Esophagus muscularis mucosa (tissue), 4 donors: ENCODE results near the gene ZFHX3. TPM values are rescaled to one million over a fixed set of nuclear protein-coding genes. Genes with fewer than 3 reads are reported as not detected.

Experiments used
- DNase-seq: peaks from one replicate; pipeline ENCODE4 v3.0.0-alpha.2; 2017; ENCODE audit errors: extremely low spot score
- H3K27ac ChIP-seq, 4 donors: fragments of 200-600 bp; sonication (generic); replicated peaks in 1 of 4; 1 replicate in 3 of 4; 2 replicates in 1 of 4; pipeline ENCODE4 v1.5.1; 2016 to 2019; ENCODE audit warnings: mild to moderate bottlenecking in 1 of 4
- H3K27me3 ChIP-seq, 4 donors: fragments of 200-600 bp; sonication (generic); one replicate each; pipeline versions ENCODE4 v1.5.1 to v1.6.0; 2016 to 2019
- H3K36me3 ChIP-seq, 4 donors: fragments of 200-600 bp; sonication (generic); one replicate each; pipeline ENCODE4 v1.5.1; 2016 to 2019
- H3K4me1 ChIP-seq, 4 donors: fragments of 200-600 bp; sonication (generic); one replicate each; pipeline ENCODE4 v1.5.1; 2016 to 2019
- H3K4me3 ChIP-seq, 4 donors: fragments of 200-600 bp; sonication (generic); 1 replicate in 2 of 4; 2 replicates in 2 of 4; pipeline ENCODE4 v1.5.1; 2016 to 2019; ENCODE audit warnings: mild to moderate bottlenecking in 4 of 4, moderate library complexity in 1 of 4
- H3K9me3 ChIP-seq, 4 donors: fragments of 200-600 bp; sonication (generic); 1 replicate in 3 of 4; 2 replicates in 1 of 4; pipeline ENCODE4 v1.5.1; 2016 to 2019
- CTCF ChIP-seq, 3 experiments: fragments of 200-600 bp in 2 of 3; fragments of 450-650 bp in 1 of 3; sonication (generic) in 2 of 3; IDR thresholded peaks; one replicate each; pipeline ENCODE4 v1.5.1; 2017 to 2019; ENCODE audit warnings: antibody characterized with exemption in 3 of 3, mild to moderate bottlenecking in 2 of 3, moderate library complexity in 1 of 3
- EP300 ChIP-seq: sonication (generic); formaldehyde crosslinking; IDR thresholded peaks from one replicate; pipeline ENCODE4 v1.6.1; 2017; ENCODE audit warnings: antibody characterized with exemption
- POLR2A ChIP-seq: fragments of 450-650 bp; IDR thresholded peaks from one replicate; pipeline ENCODE4 v1.6.1; 2017; ENCODE audit warnings: antibody characterized with exemption, moderate library complexity, mild to moderate bottlenecking, low read depth
- POLR2AphosphoS5 ChIP-seq, 2 donors: sonication (generic); formaldehyde crosslinking; IDR thresholded peaks; one replicate each; pipeline ENCODE4 v1.6.1; 2017; ENCODE audit warnings: antibody characterized with exemption in 2 of 2
- WGBS: methylation state at CpG from one replicate; pipeline ENCODE4 v1.1.5; 2018; 5-methylcytosine and 5-hydroxymethylcytosine counted together
- intact Hi-C: fragments of 100-400 bp; cut with DNase I; formaldehyde crosslinking; loops from one replicate; pipeline ENCODE4 v1.15.1; 2023
- total RNA-seq, 4 donors: library from RNA; depleted of rRNA; stranded (reverse); fragments of >200 nt; gene quantifications; one replicate each; pipeline versions ENCODE4 v1.1.0 to v1.2.1, GENCODE V29; 2016

ZFHX3 gene
- total RNA-seq, 4 donors from 2014 or later: 25.7 to 53.0 (median 30.6) TPM

- DNase-seq: no peak
- intact Hi-C loops: no loop called here
- Histone ChIP-seq H3K27me3 (no peaks in the 10 kb centered on the region), H3K27ac (no peak overlapping the region), H3K9me3 (no peaks in the 10 kb centered on the region), H3K4me3 (no peak overlapping the region), H3K4me1 (peaks cover 22 to 67% (median 66%) of the 10 kb centered on the region in 4 donors), H3K36me3 (no peaks in the 10 kb centered on the region)
- TF ChIP-seq EP300 (no peak), CTCF (IDR thresholded peaks at IDR 0.05) (no peak), POLR2AphosphoS5 (IDR thresholded peaks at IDR 0.05) (no peak), POLR2A (no peak)
- 89% methylated on average over 21 of the region's 21 CpGs for WGBS
Observed at GRCh38 chr16:73031155-73031866, 16.6 kb downstream of the ZFHX3 start.

GRCh38 chr16:73028721-73029361, 19.1 kb downstream of the ZFHX3 start:
- intact Hi-C loops: no loop called here
- TF ChIP-seq EP300 (no peak), POLR2A (no peak), POLR2AphosphoS5 (IDR thresholded peaks at IDR 0.05) (no peak), CTCF (IDR thresholded peaks at IDR 0.05) (no peak)
- H3K27ac ChIP-seq: no peak overlapping the region
- H3K4me3 ChIP-seq: no peak overlapping the region
- no peak for DNase-seq
- no peaks in the 10 kb centered on the region for H3K9me3 ChIP-seq
- 97% methylated on average over 8 of the region's 9 CpGs for WGBS
- H3K36me3 ChIP-seq: peaks cover 0 to under 1% (median 0%) of the 10 kb centered on the region in 4 donors
- H3K4me1 ChIP-seq: peaks cover 33 to 80% (median 64%) of the 10 kb centered on the region in 4 donors
- H3K27me3 ChIP-seq: no peaks in the 10 kb centered on the region

GRCh38 chr16:73028263-73028662, 19.7 kb downstream of the ZFHX3 start:
- WGBS: 82% methylated on average over 8 of the region's 9 CpGs
- no peaks in the 10 kb centered on the region for H3K9me3 ChIP-seq
- H3K27ac ChIP-seq: no peak overlapping the region
- H3K4me1 ChIP-seq: peaks cover 36 to 82% (median 59%) of the 10 kb centered on the region in 4 donors
- no peak for TF ChIP-seq POLR2A
- no peak for TF ChIP-seq POLR2AphosphoS5 (IDR thresholded peaks at IDR 0.05)
- TF ChIP-seq EP300: no peak
- TF ChIP-seq CTCF (IDR thresholded peaks at IDR 0.05): no peak
- H3K4me3 ChIP-seq: no peak overlapping the region
- no peak for DNase-seq
- no peaks in the 10 kb centered on the region for H3K27me3 ChIP-seq
- H3K36me3 ChIP-seq: peaks cover 0 to 4% (median 0%) of the 10 kb centered on the region in 4 donors
- intact Hi-C loops: no loop called here

GRCh38 chr16:73027685-73028111, 20.2 kb downstream of the ZFHX3 start:
- Histone ChIP-seq H3K27ac (no peak overlapping the region), H3K9me3 (no peaks in the 10 kb centered on the region), H3K4me3 (no peak overlapping the region), H3K36me3 (peaks cover 0 to 4% (median 0%) of the 10 kb centered on the region in 4 donors), H3K4me1 (peaks cover 34 to 82% (median 53%) of the 10 kb centered on the region in 4 donors), H3K27me3 (no peaks in the 10 kb centered on the region)
- intact Hi-C loops: no loop called here
- WGBS: 87% methylated on average over 3 of the region's 10 CpGs
- TF ChIP-seq POLR2A (no peak), CTCF (IDR thresholded peaks at IDR 0.05) (no peak), EP300 (no peak), POLR2AphosphoS5 (IDR thresholded peaks at IDR 0.05) (no peak)
- DNase-seq: no peak
